NCI-H82 (cell line): ENCODE results near the gene GALK1.
"Not testable (repeated sequence)": the region's sequence is repeated elsewhere in the genome, so short reads cannot be mapped to it uniquely, and the experiment has no call there.

ENCODE experiments used
- DNase-seq: peaks from one replicate; lab custom pipeline; 2025; lab: John Stamatoyannopoulos, UW

The GALK1 gene

DNA sequence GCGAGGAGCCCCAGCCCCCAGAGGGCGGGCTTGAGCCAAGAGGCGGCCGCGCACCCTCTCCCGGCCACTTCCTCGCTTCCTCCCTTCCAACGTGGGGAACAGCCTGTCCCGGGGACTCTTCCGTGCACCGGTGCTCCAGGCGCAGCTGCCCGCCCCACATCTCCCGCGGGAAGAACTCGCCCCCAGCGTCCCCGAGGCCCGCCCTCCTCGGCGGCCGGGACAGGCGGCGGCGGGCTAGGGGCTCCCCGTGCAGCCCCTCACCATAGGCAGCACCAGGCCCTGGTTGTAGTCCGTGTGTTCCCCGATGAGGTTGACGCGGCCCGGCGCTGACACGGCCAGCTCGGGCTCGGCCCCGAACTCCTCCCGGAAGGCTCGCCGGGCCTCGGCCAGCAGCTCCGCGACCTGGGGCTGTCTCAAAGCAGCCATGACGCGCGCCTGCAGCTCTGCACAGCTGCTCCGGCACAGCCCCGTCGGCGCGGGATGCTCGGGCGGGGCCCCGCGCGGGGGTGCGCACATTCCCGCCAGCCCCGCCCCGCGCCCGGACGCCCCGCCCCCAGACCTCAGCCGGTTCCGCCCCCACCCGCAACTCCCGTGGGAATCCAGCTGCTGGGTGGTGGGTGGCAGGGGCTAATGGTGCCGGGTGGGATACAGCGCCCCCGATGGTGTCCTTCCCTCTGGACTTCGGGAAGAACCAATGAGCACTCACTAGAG, at the start of gene GALK1:
Gene GALK1 (minus strand): TSS at position 482 of the 711 bp plus-strand sequence. CDS start 56 bp downstream, at position 426.
- DNase-seq = peak; percentile 90

DNA sequence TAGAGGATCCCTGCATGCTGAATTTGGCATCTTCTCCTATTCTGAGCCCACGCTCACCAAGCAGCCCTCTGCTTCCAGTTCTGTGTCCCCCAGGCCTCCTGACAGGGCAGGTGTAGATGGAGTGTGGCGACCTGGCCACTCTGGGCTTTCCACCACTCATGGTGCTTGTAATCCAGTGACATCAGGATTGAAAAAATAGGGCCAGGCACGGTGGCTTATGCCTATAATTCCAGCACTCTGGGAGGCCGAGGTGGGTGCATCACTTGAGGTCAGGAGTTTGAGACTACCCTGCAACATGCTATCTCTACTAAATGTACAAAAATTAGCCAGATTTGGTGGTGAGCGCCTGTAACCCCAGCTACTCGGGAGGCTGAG, 49.0 kb upstream of the GALK1 start:
- DNase-seq = no peak

DNA sequence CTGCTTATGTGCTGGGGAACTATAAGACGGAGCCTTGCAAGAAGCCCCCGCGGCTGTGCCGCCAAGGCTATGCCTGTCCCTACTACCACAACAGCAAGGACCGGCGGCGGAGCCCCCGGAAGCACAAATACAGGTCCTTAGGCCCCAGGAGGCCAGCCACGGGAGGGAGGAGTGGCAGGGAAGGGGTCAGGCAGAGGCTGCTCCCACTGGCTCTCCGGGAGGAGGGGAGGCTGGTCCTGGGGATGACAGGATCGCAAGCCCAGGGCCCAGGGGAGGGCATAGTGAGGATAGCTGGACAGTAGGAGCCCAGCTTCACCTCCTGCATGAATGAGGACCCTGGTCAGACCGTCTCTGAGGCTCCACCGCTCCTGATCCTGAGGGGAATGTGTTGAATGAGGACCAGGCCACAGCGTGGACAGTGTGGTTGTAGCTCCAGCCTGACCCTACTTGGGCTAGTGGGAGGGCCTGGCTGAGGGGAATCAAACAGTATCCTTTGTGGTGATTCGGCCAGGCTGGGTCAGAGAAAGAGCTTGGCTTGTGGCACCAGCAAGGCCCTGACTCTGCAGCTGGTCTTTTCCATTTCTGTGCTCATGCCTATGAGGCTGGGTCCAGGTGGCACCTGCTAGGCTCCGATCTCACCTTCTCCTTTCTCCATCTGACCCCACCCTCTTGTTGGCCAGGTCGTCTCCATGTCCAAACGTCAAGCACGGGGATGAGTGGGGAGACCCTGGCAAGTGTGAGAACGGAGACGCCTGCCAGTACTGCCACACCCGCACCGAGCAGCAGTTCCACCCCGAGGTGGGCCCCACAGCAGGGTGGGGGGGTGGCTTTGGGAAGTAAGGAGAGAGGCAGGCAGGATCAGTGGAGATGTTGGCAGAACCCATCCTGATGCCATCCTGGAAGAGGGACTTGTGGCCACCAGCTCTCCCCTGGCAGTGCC, 48.4 kb upstream of the GALK1 start:
- DNase-seq = no peak

DNA sequence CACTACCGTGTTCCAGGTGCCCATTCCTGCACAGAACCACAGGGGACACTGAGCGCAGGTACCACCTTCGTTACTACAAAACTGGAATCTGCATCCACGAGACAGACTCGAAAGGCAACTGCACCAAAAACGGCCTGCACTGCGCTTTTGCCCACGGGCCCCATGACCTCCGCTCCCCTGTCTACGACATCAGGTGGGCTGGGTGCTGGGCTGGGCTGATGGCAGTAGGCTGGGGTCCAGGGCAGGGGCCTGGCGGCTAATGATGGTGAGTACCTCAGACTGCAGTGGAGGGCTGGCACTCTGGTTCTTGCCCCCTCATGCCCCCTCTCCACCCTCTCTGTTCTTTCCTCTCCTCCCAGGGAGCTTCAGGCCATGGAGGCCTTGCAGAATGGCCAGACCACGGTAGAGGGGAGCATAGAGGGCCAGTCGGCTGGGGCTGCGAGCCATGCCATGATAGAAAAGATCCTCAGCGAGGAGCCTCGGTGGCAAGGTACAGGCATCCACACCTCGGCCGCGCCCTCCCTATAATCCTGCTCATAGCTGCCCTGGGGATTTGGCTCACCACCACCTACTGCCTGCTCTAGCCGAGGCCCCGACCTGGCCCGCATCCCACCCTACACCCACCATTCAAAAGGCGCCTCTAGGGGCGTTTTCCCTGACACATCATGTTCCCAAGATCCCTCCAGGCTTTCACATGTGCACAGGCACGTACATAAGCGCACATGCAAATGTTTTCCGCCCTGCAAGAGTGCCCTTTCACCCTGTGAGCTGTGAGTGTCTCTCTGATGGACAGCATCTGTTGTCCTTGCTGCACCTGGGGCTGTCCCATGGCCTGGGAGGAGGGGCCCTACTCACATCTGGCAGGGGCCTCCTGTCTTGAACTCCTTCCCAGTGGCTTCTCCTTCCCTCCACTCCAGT, 47.4 kb upstream of the GALK1 start:
- no peak for DNase-seq

DNA sequence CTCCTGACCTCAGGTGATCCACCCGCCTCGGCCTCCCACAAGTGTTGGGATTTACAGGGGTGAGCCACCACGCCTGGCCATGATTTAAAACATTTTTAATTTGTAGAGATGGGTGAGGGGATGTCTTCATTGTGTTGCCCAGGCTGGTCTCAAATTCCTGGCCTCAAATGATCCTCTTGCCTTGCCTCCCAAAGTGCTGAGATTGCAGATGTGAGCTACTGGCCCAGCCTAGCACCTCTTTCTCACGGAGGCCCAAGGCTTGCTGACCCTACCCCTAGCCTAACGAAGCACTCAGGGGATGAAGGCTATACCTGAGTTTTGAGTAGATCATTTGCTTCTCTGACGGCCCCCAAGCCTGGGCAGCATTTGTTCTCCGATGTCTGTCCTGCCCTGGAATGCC, 46.2 kb upstream of the GALK1 start:
- DNase-seq = no peak

DNA sequence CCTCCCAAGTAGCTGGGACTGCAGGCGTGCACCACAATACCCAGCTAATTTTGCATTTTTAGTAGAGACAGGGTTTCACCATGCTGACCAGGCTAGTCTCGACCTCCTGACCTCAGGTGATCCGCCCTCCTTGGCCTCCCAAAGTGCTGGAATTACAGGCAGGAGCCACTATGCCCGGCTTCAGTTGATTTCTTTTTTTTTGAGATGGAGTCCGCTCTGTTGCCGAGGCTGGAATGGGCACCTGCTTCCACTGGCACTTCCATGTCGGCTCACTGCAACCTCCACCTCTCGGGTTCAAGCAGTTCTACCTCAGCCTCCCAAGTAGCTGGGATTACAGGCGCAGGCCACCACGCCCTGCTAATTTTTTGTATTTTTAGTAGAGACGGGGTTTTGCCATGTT, 45.8 kb upstream of the GALK1 start:
- not testable (repeated sequence) for DNase-seq

DNA sequence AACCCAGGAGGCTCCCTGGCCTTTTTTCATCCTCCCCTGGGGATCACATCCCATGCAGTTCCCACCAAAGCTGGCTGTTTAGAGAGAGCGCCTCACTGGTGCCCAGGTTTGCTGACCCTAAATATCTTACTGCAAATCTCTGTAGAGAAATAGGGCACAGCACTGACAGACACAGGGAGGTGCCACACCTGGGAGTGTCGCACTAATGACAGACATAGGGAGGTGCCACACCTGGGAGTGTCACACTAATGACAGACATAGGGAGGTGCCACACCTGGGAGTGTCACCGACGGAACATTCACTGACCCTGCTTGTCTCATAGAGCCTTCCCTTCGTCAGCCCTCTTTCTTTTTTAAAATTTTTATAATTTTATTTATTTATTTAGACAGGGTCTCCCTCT, 45.2 kb upstream of the GALK1 start:
- peak; percentile 16 for DNase-seq

DNA sequence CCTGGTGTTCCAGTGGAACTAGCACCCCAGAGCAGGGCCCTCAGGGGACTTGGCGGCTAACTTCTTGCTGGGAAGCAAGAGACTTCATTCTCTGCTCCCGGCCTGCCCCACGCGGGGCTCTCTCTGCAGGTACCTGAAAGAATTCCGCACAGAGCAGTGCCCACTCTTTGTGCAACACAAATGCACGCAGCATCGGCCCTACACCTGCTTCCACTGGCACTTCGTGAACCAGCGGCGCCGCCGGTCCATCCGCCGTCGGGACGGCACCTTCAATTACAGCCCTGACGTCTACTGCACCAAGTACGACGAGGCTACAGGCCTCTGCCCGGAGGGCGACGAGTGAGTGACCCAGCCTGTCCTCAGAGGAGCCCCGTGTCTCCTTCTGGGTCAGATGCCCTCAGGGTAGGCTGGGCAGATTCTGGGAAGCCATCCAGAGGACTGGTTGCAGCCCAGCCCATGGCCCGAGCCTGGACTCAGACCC, 44.7 kb upstream of the GALK1 start:
- no peak for DNase-seq

DNA sequence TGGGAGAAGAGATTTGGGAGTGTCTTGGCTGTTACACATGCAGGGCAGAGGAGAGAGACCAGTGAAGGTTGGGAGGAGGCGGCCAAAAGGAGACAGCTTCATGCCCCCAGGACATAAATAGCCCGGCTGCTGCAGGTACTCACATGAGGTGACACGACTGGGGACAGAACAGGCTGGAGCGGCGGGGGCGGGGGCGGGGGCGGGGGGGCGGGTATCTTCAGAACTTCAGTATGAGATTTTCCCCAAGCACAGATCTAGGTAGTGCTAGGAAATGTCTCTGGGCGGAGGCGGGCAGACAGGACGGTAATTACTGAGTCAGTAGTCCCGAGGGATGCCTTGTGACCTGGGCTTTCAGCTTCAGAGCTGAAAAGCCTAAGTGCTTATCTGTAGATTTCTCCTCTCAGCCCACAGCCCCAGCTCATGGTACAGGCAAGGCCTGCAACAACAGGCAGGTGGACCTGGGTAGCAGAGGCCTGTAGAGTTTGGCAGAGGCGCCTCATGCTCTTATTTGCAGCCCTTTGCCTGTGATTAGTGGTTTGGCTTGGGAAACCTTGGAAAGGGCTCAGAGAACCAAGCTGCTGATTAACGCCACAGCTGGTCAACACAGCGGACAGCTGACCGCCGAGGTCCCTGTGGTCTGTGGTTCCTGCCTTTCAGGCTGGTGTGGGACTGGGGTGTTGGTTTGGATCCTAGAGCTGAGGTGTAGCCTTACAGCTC, 44.1 kb upstream of the GALK1 start:
- peak; percentile 58 for DNase-seq

DNA sequence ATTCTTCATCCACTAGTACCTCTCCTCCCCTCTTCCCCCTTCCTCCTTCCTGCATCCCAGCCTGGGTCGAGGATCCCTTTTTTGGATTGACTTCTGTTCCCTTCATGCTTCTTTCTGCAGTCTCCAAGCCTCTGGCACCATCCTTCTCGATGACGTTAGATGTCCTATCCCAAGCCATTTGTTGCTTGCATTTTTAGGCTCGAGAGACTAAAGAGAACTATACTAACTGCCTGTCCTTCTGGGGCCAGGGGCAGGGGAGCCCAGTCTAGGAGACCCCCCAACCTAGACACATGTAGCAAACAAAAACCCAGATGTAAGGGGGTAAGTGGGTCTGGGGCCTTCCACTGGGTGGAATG, 43.5 kb upstream of the GALK1 start:
- no peak for DNase-seq

DNA sequence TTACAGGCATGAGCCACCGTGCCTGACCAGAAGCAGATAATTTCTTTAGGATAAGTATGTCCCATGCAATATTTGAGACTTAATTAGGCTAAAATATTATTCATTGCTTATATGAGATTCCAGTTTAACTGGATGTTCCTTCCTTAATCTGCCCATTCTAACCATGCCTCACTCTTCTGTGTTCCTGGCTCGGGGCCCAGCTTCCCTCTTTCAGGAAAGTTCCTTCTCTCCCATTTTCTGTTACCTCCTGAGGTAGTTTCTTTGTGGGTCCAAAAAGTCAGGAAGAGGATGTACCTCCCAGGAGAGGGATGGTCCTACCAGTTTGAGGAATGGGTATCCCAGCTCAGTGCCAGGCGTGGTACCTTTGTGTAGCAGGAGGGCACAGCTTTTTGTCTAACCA, 42.9 kb upstream of the GALK1 start:
- no peak for DNase-seq

DNA sequence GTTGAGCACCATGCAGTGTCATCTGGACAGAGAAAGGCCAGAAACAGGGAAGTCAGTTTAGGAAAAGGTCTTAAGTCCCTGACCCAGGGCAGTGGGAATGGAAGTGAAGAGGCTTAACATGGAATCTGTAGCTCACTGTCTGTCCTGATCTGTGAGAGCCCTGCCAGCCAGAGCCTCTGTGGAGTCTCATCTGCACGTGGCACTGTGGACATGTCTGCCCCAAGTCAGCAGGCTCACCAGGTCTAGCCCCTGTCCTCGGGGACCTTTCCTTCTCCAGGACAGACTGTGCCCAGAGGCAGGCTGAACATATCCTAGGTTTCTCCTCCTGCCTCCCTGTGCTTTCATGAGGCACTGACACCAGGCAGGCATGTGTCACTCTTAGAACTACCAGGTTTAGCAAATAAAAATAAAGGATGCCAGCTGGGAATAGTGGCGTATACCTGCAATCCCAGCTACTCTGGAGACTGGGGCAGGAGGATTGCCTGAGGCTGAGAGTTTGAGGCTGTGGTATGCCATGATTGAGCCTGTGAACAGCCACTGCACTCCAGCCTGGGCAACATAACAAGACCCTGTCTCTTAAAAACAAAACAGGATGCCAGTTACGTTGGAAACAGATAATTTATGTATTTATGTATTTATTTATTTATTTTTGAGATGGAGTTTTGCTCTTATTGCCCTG, 42.0 kb upstream of the GALK1 start:
- DNase-seq = no peak

DNA sequence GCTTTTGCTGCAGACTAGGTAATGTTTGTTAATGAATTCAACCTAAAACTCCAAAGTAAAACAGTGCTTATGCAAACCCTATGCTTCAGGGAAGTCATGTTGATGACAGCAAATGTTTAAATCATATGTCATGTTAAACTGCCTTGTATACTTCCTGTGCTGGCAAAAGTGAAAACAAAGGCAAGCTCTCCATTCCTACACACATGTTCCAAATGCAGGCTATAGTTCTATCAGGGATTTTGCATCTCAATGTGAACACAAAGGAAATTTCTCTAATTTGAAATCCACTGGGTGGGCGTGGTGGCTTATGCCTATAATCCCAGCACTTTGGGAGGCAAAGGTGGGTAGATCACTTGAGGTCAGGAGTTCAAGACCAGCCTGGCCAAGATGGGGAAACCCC, 38.9 kb upstream of the GALK1 start:
- no peak for DNase-seq

DNA sequence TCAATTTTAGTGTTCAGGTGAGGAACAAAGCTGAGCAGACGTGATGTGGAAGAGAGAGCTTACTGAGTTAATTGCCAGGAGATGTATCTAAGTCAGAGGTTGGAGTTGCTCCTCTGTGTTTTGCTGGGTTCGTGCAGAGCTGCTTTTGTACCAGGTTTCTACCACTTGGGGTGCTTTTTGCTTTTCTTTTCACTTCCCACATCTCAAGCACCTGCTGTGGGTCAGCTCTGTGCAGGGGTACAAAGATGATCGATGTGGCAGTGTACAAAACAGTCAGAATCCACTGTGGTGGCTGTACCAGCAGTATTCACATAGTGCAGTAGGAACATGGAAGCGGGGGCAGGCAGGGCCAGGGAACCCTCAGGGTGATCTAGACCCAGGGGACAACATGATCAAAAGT, 34.4 kb upstream of the GALK1 start:
- no peak for DNase-seq

DNA sequence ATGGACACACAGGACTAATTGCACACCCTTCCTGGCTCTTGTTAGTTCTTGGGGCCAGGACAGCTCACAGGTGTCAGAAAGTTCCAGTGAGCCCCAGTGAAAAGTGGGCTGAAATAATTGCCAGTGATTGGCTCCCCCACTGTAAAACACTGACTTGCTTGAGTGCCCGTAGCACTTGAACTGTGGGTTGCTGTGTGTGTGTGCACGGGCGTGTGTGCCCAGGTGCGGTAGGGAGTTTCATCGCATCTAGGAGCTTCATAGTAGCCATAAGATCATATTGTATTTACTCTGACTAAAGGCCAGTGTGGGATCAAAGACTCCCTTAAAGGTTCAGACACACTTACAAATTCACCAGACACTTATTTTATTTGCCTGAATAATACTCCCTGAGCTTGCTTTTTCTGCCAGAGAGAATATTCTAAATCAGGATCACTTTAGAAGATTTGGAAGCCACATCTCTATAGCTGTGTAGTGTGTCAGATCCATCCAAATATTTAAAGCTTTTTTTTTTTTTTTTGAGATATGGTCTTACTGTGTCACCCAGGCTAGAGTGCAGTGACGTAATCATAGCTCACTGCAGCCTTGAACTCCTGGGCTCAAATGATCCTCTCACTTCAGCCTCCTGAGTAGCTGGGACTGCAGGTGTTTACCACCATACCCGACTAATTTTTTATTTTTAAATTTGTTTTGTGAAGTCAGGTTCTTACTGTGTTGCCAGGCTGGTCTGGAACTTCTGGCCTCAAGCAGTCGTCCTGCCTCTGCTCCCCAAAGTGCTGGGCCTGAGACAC, 31.0 kb upstream of the GALK1 start:
- DNase-seq = no peak

DNA sequence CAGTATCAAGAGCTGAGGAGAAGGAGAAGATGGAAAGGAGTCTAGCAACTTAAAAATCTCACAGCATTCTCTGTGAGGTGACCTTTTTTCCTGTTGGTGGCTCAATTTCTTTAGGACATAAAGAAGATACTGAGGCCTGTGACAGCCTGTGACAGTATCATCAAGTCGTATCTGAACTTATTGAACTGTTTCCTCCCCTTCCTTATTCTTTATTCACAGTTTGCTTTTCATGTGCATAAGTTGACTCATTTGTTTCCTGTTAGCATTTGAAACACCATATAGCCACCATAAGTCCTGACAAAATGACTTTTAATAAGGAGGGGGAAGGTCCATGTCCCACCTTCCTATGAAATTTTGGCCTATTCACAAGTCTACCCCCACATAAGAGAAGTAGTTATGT, 28.5 kb upstream of the GALK1 start:
- DNase-seq = no peak

DNA sequence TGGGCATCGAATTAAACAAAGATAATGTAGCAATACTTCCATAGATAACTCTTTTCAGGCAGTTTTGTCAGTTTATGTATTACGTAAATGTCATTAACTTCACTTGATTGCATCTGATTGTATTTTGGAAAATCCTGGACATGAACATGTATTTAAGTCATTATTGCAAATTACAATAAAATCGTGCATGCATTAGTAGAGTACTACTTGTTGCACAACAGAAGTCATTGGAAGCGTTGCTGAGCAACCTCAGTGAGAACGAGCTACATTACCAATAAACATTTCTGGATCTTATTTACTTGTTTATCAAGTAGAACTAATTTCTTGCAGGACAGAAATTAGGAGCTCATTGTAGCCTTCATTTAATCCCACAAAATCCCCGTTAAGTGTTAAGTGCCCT, 26.3 kb upstream of the GALK1 start:
- no peak for DNase-seq

DNA sequence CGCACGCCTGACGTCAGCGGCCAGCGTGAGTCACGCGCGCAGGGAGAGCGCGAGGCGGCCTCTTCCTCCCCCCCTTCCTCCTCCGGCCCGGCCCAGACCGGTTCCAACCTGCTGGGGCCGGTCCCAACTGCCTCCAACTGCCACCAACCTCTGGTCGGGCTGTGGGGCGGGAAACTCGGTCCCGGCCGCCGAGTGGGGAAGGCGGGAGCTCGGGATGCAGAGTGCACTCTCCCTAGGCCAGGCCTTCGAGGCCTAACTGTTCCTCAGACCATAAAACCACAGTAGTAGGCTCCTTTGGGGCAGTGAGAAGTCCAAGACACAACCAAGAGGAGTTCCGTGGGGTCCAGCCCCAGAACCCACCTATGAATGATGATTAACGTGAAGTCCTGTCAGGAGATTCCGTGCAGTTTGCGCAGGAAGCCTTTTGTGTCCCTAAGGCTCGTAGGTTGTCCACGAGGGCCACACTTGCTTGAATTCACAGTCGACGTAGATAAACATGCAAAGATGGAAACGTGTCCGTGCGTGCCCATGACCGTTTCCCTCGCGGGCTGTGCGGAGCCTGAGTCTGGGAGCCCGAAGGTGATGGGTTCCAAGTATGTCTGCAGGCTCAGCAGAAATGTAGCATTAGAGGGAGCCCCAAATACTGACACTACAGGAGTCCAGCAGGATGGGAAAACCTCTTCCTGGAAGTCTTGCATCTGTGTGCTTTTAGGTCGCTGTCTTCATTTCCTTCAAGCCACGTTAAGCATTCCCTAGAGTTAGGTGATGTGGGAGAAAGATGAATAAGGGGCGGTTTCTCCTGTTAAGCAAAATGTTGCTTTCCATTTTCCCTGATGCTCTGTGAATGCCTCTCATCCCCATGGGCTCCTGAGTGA, 20.3 kb upstream of the GALK1 start:
- DNase-seq = peak; percentile 95

DNA sequence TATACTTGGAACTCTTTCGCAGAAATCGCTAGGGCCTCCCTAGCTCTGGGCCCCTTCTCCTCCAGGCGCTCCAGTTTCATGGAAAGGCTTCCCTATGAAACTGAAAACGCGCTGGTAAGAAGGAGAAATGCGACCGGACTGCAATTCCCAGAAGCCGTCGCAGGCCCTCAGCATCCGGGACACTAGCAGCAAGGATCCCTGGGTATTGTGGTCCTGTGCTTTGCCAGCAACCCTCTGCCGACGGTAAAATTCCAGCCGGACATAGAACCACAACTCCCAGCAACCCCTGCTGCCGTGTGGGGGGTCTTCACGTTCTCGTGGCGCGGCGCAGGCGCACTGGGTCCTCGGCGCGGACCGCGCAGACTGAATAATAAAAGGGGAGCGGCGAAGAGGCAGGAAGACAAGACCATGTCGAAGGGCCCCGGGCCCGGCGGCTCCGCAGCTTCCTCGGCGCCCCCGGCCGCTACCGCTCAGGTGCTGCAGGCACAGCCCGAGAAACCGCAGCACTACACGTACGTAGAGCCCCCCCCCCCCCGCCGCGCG, 19.6 kb upstream of the GALK1 start, which contains the start of gene UNK:
Gene UNK (plus strand): TSS at position 334 of the 543 bp plus-strand sequence. CDS start 75 bp downstream, at position 409.
- DNase-seq = peak; percentile 100
